ENCODE data around the gene BEND6. TPM values are rescaled to one million over a fixed set of nuclear protein-coding genes. Genes with fewer than 3 reads are reported as not detected.

The BEND6 gene
- total and polyA plus RNA-seq, 2 donors (not counting 3 experiments of a cell fraction or from before 2014, with no cell fraction given): 0.15 to 0.66 TPM

- no peak for FAIRE-seq
- CTCF ChIA-PET: interaction anchor here (1.2 to 2.5 kb wide), 4 partner anchors 69 to 293 kb away, joined by 3 to 11 read pairs (median 8); partner anchors contain the start of gene BEND6
These were observed 69.4 kb downstream of the BEND6 start for GRCh38 chr6:57024321-57024720.

More at GRCh38 chr6:57024321-57024720, 69.4 kb downstream of the BEND6 start:
- Histone ChIP-seq H2AFZ (ENCODE audit: low read depth, low read length) (no peak overlapping the region), H3K4me3 (replicated peaks in 1 of 3; ENCODE audit: insufficient read depth in 1 of 3, low read depth in 1 of 3, low read length in 3 of 3) (no peak overlapping the region), H3K4me1 (ENCODE audit: control insufficient read depth, extremely low read depth, insufficient read depth, low read length) (no peaks in the 10 kb centered on the region), H3K9me3 (replicated peaks; ENCODE audit: control insufficient read depth, insufficient read depth, low read length) (no peaks in the 10 kb centered on the region), H3K4me2 (ENCODE audit: insufficient read depth, low read length) (no peak overlapping the region), H3K79me2 (ENCODE audit: control insufficient read depth, insufficient read depth, low read length) (no peaks in the 10 kb centered on the region), H3K36me3 (ENCODE audit: control insufficient read depth in 2 of 2, extremely low read depth in 1 of 2, insufficient read depth in 2 of 2, low read length in 2 of 2) (no peaks in the 10 kb centered on the region), H3K9ac (replicated peaks; ENCODE audit: extremely low read depth, insufficient read depth, low read length) (no peak overlapping the region), H3K9me1 (replicated peaks; ENCODE audit: control insufficient read depth, extremely low read depth, insufficient read depth, low read length) (no peaks in the 10 kb centered on the region), H4K20me1 (replicated peaks; ENCODE audit: control insufficient read depth, extremely low read depth, insufficient read depth, low read length) (no peaks in the 10 kb centered on the region), H3K27ac (ENCODE audit: insufficient read depth, low read depth, low read length) (no peak overlapping the region), H3K27me3 (ENCODE audit: control insufficient read depth in 2 of 2, insufficient read depth in 2 of 2, low read length in 2 of 2) (no peaks in the 10 kb centered on the region)
- POLR2A ChIA-PET: no interaction called here
- TF ChIP-seq EZH2 (IDR thresholded peaks at IDR 0.05; ENCODE audit: borderline replicate concordance, low read depth, low read length, severe bottlenecking): no peak
- no peak for TF ChIP-seq CTCF (IDR thresholded peaks at IDR 0.05; ENCODE audit: extremely low read depth in 1 of 2, insufficient read depth in 1 of 2, low read depth in 1 of 2, low read length in 2 of 2)
- TF ChIP-seq JUN (IDR thresholded peaks at IDR 0.05; ENCODE audit: borderline replicate concordance, insufficient read depth, insufficient read length, low read depth): no peak
- no peak for TF ChIP-seq MYC (IDR thresholded peaks at IDR 0.05; ENCODE audit: low read depth, low read length)
- no peak for TF ChIP-seq POLR2A (IDR thresholded peaks at IDR 0.05; ENCODE audit: low read depth, low read length)
- no peak for TF ChIP-seq FOS (IDR thresholded peaks at IDR 0.05; ENCODE audit: borderline replicate concordance, insufficient read depth, low read length)
- TF ChIP-seq POLR2AphosphoS5 (IDR thresholded peaks at IDR 0.05; ENCODE audit: insufficient read depth, low read depth, low read length): no peak
- no peak for TF ChIP-seq MAX (IDR thresholded peaks at IDR 0.05; ENCODE audit: insufficient read depth, insufficient read length)
- dilution Hi-C loops (cut with MboI; ENCODE audit: extremely low pct_ligation_motif_present, low sequenced_read_pairs) (no loop called here), intact Hi-C loops (cut with micrococcal nuclease) (no loop called here)
- BruUV-seq (replicated peaks): no TSS peak
- no peak for DNase-seq (ENCODE audit: low read depth, low spot score)

All from endothelial cell of umbilical vein (primary cell).